SK-N-SH treated with all-trans-retinoic acid at 6 μM for 48 hours (cell line): ENCODE measurements around the gene CLTA.

ENCODE experiments used
- ATAC-seq: fragments of 200-7000 bp; cut with Tn5 transposase; 3 replicates; pipeline ENCODE4 v1.9.1; 2020; ENCODE audit warnings: mild to moderate bottlenecking, moderate library complexity
- BACH2 ChIP-seq: fragments of 250-450 bp; sonication (Bioruptor Pico); IDR thresholded peaks from 2 replicates; pipeline ENCODE4 v1.9.0; 2021; ENCODE audit warnings: mild to moderate bottlenecking, borderline replicate concordance
- CSDC2 ChIP-seq: fragments of 250-450 bp; sonication (Bioruptor Pico); IDR thresholded peaks from 2 replicates; pipeline ENCODE4 v1.5.0; 2020; ENCODE audit warnings: mild to moderate bottlenecking, moderate library complexity
- CSRNP3 ChIP-seq: fragments of 250-450 bp; sonication (Bioruptor Pico); IDR thresholded peaks from 2 replicates; pipeline ENCODE4 v1.5.1; 2021; ENCODE audit warnings: mild to moderate bottlenecking, moderate library complexity
- ESRRG ChIP-seq: fragments of 250-450 bp; sonication (Bioruptor Pico); IDR thresholded peaks from 2 replicates; pipeline ENCODE4 v1.6.1; 2021; ENCODE audit warnings: mild to moderate bottlenecking
- GLIS3 ChIP-seq: fragments of 250-450 bp; sonication (Bioruptor Pico); IDR thresholded peaks from 2 replicates; pipeline ENCODE4 v1.5.0; 2020; ENCODE audit warnings: mild to moderate bottlenecking, moderate library complexity
- ISL1 ChIP-seq: fragments of 250-450 bp; sonication (Bioruptor Pico); IDR thresholded peaks from 2 replicates; pipeline ENCODE4 v2.1.2; 2022; ENCODE audit warnings: mild to moderate bottlenecking, moderate library complexity
- OSR1 ChIP-seq: fragments of 250-450 bp; sonication (Bioruptor Pico); IDR thresholded peaks from 2 replicates; pipeline ENCODE4 v1.8.0; 2022; ENCODE audit warnings: moderate library complexity, mild to moderate bottlenecking, inconsistent platforms
- PATZ1 ChIP-seq: fragments of 250-450 bp; sonication (Bioruptor Pico); IDR thresholded peaks from 2 replicates; pipeline ENCODE4 v1.8.0; 2020; ENCODE audit warnings: mild to moderate bottlenecking, moderate library complexity, borderline replicate concordance
- PPARA ChIP-seq: fragments of 250-450 bp; sonication (Bioruptor Pico); IDR thresholded peaks from 2 replicates; pipeline ENCODE4 v1.5.0; 2020; ENCODE audit warnings: mild to moderate bottlenecking, borderline replicate concordance
- RARB ChIP-seq: fragments of 250-450 bp; sonication (Bioruptor Pico); IDR thresholded peaks from 2 replicates; pipeline ENCODE4 v1.8.0; 2021; ENCODE audit warnings: mild to moderate bottlenecking, moderate library complexity
- SNAI2 ChIP-seq: fragments of 250-450 bp; sonication (Bioruptor Pico); IDR thresholded peaks from 2 replicates; pipeline ENCODE4 v1.5.0; 2020; ENCODE audit warnings: mild to moderate bottlenecking, moderate library complexity
- TCF4 ChIP-seq: fragments of 250-450 bp; sonication (Bioruptor Pico); IDR thresholded peaks from 2 replicates; pipeline ENCODE4 v1.8.0; 2021; ENCODE audit warnings: mild to moderate bottlenecking, moderate library complexity, borderline replicate concordance
- TOX ChIP-seq: fragments of 250-450 bp; sonication (Bioruptor Pico); IDR thresholded peaks from 2 replicates; pipeline ENCODE4 v1.8.0; 2021; ENCODE audit warnings: mild to moderate bottlenecking, moderate library complexity, borderline replicate concordance
- ZC3H10 ChIP-seq: fragments of 250-450 bp; sonication (Bioruptor Pico); IDR thresholded peaks from 2 replicates; pipeline ENCODE4 v1.5.1; 2021; ENCODE audit warnings: mild to moderate bottlenecking, moderate library complexity
- ZFP3 ChIP-seq: fragments of 250-450 bp; sonication (Bioruptor Pico); IDR thresholded peaks from 2 replicates; pipeline ENCODE4 v1.5.0; 2020; ENCODE audit warnings: mild to moderate bottlenecking, moderate library complexity
- ZFP30 ChIP-seq: fragments of 450-650 bp; formaldehyde crosslinking; IDR thresholded peaks from 2 replicates; pipeline ENCODE4 v1.5.0; 2022; ENCODE audit warnings: mild to moderate bottlenecking, moderate library complexity
- ZNF70 ChIP-seq: fragments of 450-650 bp; formaldehyde crosslinking; IDR thresholded peaks from 2 replicates; pipeline ENCODE4 v1.5.0; 2020; ENCODE audit warnings: mild to moderate bottlenecking, moderate library complexity
- ZNF8 ChIP-seq: fragments of 450-650 bp; formaldehyde crosslinking; IDR thresholded peaks from 2 replicates; pipeline ENCODE4 v1.5.0; 2020; ENCODE audit warnings: mild to moderate bottlenecking, moderate library complexity
- TF ChIP-seq, protein P1 (sequence below): fragments of 250-450 bp; sonication (Bioruptor Pico); IDR thresholded peaks from 2 replicates; pipeline ENCODE4 v1.5.0; 2020; ENCODE audit warnings: mild to moderate bottlenecking, moderate library complexity
- TF ChIP-seq, protein P2 (sequence below): fragments of 250-450 bp; sonication (Bioruptor Pico); IDR thresholded peaks from 2 replicates; pipeline ENCODE4 v1.8.0; 2021; ENCODE audit warnings: low read depth, mild to moderate bottlenecking, moderate library complexity, borderline replicate concordance

The CLTA gene

DNA sequence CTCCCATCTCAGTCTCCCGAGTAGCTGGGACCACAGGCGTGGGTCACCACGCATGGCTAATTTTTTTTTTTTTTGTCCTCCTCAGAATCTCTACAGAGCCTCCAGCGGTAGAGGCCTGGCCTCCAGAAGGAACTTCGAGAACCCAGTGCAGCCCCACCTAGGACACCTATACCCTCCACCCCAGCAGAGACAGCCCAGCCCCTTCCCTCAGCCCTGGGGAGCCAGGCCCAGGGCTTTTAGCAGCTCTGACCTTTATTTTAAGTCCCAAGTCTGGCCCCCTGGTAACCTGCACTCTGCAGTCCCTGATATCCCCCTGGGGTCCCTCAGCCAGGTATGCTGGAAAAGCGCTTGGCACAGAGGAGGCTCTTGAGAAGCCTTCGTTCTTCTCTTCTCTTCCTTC is 49.0 kb upstream of the CLTA start (continued):
- no peak for TF ChIP-seq ZFP3 (CRISPR knock-in tag)
- TF ChIP-seq ZFP30 (CRISPR knock-in tag): no peak
- no peak for TF ChIP-seq SNAI2
- no peak for TF ChIP-seq GLIS3 (CRISPR knock-in tag)
- TF ChIP-seq ISL1 (CRISPR knock-in tag): no peak
- no peak for TF ChIP-seq BACH2 (CRISPR knock-in tag)
- no peak for TF ChIP-seq ZC3H10 (CRISPR knock-in tag)
- TF ChIP-seq CSDC2 (CRISPR knock-in tag): no peak
- no peak for TF ChIP-seq TOX (CRISPR knock-in tag)
- no peak for TF ChIP-seq ZNF70 (CRISPR knock-in tag)

DNA sequence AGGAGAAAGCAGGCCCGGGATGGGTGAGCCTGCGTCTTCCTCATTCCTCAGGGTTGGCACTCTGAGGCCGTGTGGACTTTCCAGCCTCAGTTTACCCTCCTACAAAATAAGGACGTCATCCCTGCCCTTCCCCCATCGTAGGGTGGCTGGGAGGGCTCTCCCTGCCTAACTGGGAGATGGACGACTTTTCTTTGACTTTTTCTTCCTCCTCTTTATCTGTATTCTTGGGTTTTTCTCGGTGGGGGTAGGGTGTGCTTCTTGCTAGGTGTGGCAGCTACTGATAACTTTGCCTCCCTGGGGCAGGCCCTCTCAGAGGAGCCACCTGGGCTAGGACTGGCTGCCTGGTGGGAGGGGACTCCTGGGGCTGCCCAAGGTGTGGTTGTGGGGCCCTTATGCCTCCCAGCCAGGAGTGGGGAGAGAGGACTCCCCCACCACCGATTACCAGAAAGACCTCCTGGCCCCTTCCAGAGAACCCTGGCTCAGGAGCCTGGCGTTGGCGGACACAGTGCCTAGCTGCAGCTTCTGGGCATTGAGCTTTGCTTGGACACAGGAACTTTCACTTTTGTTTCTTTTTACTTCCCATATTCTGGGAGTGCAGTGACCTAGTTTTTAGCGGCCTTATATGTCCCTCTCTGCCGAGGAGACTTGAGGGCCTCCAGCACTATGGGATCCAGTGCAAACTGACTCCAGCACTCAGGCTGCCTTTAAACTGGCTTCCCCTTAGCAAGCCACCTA is 48.0 kb upstream of the CLTA start:
- no peak for ATAC-seq
- TF ChIP-seq ZFP3 (CRISPR knock-in tag): no peak

- ATAC-seq: no peak
These were observed 47.5 kb upstream of the CLTA start for GRCh38 chr9:36143245-36143641.

DNA sequence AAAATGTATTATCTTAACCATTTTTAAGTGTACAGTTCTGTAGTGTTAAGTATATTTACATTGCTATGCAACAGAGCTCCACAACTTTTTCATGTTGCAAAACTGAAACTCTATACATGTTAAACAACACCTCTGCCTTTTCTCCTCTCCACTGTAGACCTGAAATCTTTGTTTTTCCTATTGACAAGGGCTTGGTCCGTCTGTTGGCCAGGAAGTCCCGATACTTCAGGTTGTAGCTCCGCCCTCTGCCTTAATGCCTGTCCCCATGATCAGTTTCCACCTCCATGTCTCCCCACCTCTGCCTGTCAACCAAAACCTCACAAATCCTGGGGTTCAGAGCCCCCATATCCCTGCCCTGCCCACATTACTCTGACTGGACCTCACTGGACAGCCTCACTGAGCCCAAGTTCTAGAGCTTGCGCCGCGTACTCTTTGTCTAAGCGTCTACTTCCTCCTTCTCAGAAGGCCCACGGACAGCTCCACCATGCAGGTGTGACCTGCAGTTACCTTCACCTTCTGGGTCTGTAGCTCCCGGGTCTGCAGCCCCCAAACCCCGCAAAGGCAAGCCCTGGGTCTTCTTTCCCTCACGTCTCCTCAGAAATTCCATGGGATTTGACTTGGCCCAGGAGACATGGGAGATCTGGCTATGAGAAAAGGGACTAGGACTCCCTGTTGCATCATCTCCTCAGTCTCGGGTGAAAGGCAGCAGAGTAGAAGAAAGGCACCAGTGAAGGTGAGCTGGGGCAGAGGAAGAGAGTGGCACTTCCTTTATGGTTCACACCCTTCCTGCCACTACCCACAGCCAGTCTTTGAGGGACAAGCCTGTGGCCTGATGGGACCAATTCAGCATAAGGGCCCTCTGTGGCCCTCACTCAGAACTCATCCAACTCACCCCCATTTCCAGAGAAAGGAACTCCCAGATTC is 46.1 kb upstream of the CLTA start:
- TF ChIP-seq RARB (CRISPR knock-in tag) (no peak), BACH2 (CRISPR knock-in tag) (no peak), ESRRG (CRISPR knock-in tag) (no peak), ISL1 (CRISPR knock-in tag) (no peak), OSR1 (CRISPR knock-in tag) (no peak), PATZ1 (no peak), ZFP3 (CRISPR knock-in tag) (no peak), CSDC2 (CRISPR knock-in tag) (no peak), CSRNP3 (CRISPR knock-in tag) (no peak), ZNF8 (CRISPR knock-in tag) (no peak), PPARA (CRISPR knock-in tag) (no peak), ZNF70 (CRISPR knock-in tag) (no peak), ZC3H10 (CRISPR knock-in tag) (no peak), ZFP30 (CRISPR knock-in tag) (no peak), SNAI2 (no peak)
- TF ChIP-seq, protein P1, sequence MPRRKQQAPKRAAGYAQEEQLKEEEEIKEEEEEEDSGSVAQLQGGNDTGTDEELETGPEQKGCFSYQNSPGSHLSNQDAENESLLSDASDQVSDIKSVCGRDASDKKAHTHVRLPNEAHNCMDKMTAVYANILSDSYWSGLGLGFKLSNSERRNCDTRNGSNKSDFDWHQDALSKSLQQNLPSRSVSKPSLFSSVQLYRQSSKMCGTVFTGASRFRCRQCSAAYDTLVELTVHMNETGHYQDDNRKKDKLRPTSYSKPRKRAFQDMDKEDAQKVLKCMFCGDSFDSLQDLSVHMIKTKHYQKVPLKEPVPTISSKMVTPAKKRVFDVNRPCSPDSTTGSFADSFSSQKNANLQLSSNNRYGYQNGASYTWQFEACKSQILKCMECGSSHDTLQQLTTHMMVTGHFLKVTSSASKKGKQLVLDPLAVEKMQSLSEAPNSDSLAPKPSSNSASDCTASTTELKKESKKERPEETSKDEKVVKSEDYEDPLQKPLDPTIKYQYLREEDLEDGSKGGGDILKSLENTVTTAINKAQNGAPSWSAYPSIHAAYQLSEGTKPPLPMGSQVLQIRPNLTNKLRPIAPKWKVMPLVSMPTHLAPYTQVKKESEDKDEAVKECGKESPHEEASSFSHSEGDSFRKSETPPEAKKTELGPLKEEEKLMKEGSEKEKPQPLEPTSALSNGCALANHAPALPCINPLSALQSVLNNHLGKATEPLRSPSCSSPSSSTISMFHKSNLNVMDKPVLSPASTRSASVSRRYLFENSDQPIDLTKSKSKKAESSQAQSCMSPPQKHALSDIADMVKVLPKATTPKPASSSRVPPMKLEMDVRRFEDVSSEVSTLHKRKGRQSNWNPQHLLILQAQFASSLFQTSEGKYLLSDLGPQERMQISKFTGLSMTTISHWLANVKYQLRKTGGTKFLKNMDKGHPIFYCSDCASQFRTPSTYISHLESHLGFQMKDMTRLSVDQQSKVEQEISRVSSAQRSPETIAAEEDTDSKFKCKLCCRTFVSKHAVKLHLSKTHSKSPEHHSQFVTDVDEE (CRISPR knock-in tag): no peak
- ATAC-seq: no peak

More at GRCh38 chr9:36143245-36143641, 47.5 kb upstream of the CLTA start:
- no peak for TF ChIP-seq OSR1 (CRISPR knock-in tag)
- no peak for TF ChIP-seq CSDC2 (CRISPR knock-in tag)
- no peak for TF ChIP-seq ZFP30 (CRISPR knock-in tag)
- no peak for TF ChIP-seq ZNF70 (CRISPR knock-in tag)
- TF ChIP-seq TCF4: no peak
- no peak for TF ChIP-seq SNAI2

DNA sequence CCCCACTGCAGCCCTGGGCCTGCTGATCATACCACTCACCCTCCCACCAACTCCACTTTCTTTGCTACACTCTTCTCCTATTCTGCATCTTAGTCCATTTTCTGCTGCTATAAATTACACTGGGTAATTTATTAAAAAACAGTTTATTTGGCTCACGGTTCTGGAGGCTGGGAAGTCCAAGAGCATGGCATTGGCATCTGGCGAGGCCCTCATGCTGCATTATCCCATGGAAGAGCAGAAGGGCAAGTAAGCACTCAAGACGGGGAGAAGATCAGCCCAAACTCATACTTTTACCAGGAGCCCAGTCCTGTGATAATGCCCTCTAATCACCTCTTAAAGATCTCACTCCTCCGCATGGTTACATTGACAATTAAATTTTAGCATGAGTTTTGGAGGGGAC is 44.8 kb upstream of the CLTA start:
- ATAC-seq: no peak
- TF ChIP-seq, protein P2, sequence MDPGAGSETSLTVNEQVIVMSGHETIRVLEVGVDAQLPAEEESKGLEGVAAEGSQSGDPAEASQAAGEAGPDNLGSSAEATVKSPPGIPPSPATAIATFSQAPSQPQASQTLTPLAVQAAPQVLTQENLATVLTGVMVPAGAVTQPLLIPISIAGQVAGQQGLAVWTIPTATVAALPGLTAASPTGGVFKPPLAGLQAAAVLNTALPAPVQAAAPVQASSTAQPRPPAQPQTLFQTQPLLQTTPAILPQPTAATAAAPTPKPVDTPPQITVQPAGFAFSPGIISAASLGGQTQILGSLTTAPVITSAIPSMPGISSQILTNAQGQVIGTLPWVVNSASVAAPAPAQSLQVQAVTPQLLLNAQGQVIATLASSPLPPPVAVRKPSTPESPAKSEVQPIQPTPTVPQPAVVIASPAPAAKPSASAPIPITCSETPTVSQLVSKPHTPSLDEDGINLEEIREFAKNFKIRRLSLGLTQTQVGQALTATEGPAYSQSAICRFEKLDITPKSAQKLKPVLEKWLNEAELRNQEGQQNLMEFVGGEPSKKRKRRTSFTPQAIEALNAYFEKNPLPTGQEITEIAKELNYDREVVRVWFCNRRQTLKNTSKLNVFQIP (CRISPR knock-in tag): no peak
- TF ChIP-seq PATZ1 (no peak), RARB (CRISPR knock-in tag) (no peak), ZNF70 (CRISPR knock-in tag) (no peak), ZC3H10 (CRISPR knock-in tag) (no peak), ZFP30 (CRISPR knock-in tag) (no peak)
